ENCODE measurements around the gene ALG8.
"Not testable (repeated sequence)": the region's sequence is repeated elsewhere in the genome, so short reads cannot be mapped to it uniquely, and the experiment has no call there.

Gene ALG8

DNA sequence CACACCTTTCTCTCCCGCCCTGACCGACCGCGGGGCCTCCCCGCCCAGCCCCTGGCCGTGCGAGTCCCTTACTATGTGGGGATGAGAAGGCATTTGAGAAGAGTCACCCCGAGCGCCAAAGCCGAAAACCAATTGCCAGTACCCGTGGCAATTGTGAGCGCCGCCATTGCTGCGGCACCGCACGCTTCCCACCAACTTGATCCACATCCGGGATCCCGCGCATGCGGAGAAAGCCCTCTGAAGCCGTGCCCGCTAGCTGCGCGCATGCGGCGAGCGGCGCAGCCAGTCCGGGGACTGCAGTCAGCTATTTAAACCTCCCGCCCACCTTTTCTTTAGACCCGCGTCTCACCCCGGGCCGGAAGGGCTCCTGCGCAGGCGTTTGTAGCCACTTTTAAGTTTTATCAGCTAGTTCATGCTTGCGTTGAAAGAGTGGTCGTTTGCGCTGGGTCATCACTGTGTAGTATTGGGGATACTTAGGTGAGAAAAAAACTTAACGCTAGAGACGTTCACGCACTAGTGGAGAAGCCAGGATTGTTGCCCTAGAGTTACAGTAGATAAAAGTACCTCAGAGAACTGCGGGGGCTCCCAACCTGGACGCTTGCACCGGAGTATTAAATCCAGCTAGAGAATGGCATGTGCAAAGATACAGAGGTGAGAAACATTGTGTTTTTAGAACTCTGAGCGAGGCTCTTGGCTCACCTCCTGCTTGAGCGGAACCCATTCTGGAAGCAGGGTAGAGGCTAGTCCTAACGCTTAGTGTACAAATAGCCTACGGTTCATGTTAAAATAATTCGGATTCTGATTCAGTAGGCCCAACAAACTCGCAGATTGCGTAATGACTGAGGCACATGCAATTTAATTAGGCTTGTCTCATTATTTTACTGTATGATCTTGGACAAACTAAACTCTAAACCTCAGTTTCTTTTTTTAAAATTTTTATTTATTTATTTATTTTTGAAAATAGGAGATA is at the start of gene ALG8:
TSS of gene ALG8 (minus strand) at position 205 of the 970 bp plus-strand sequence. CDS start at position 167, 38 bp downstream.
- peak; percentile 97 for DNase-seq (ENCODE audit: low read depth)

DNA sequence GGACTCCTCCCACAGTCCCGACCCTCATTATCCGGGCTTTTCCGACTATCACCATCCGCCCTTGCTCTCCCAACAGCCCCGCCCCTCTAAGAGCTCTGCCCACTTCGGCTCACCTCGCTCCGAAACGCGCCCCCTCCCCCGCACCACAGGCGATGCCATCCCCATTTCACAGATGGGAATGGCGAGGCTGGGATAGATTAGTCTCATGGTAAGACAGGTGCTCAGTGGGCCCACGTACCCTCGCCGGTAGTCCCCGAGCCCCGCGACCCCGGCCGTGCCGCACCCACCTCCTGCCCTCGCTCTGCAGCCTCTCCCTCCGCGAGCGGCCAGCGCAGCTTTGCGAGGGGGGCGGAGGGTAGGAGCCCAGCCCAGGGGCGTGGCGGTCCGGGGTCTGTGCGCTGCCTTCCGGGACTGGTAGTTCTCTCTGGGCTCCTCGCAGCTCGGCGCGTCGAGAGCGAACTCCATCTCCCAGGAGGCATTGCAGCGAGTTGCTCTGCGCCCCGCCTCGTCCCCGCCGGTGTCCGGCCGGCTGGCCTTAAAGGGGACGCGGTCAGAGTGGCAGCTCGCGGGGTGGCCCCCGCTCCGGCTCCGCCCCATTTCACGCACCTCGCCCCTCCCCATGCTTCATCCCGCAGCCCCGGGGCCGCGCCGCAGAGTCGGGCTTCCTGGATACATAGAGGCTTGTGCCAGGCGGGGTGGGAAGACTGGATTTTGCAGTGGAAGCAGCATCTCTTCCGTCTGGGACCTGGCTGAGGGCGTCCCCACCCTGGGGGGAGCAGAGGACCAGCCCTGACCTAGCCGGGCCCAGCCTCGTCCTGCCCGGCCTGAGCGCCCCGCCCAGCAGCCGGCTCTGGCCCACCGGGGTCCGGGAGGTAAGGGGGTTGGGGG is 49.1 kb upstream of the ALG8 start, which contains the start of the genes KCTD21 and USP35:
TSS of gene KCTD21 (minus strand) at position 341 of the 888 bp plus-strand sequence. CDS start 14,072 bp downstream, outside the sequence.
TSS of gene USP35 (plus strand) at position 634 of the 888 bp plus-strand sequence. CDS start 7,327 bp downstream, outside the sequence.
- DNase-seq (ENCODE audit: low read depth), result peak; percentile 84

DNA sequence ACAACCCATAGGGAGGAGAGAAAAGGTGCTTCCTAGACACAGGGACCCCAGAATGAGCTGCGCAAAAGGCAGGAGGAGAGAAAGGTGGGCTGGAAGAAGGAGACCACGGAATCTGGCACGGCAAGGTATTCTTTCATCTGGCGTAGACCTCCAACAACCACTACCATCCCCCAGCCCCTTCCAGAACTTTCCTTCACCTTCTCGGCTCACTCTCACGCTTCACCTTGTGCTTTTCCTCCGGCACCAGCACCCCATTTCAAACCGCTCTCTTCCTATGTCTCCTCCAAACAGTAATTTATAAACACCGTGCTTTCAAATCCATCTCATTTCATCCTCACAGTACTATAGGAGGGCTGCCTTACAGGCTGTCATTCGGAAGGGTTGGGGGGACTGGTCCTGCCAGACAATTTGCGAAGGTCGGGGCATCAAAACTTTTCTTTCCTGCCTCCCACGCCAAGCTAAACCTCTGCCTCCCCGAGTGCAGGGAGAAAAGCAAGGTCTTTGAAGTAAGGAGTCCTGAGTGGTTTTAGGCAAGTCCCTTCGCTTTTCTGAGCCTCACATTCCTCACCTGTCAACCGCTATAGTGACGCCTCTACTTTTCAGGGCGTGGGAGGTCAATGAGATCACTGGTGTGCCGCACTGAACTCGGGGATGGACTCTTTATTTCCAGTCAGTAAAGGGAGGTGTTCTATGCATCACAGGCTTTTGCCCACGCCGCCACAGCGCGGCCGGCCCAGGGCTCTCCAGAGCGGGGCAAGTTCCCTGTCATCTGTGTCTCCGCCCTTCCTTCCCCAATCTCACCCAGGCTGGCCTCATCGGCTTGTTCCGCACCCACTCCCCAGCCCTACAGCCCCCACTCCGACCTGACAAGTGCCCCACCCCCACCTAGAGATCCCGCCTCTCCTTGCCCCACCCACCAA is 48.2 kb upstream of the ALG8 start:
- DNase-seq (ENCODE audit: low read depth), result peak; percentile 74

DNA sequence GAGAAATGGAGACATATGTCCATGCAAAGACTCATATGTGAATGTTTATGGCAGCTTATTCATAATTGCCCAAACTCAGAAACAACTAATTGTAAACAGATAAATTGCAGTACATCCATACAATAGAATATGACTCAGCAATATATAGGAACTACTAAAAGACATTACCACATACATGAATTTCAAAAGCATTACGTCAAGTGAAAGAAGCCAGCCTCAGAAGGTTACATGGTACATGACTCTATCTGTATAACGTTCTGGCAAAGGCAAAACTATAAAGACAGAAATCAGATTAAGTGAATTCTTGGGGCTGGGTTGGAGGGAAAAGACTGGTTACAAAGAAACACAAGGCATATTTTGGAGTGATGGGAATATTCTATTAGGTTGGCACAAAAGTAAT is 41.8 kb upstream of the ALG8 start:
- no peak for DNase-seq (ENCODE audit: low read depth)

DNA sequence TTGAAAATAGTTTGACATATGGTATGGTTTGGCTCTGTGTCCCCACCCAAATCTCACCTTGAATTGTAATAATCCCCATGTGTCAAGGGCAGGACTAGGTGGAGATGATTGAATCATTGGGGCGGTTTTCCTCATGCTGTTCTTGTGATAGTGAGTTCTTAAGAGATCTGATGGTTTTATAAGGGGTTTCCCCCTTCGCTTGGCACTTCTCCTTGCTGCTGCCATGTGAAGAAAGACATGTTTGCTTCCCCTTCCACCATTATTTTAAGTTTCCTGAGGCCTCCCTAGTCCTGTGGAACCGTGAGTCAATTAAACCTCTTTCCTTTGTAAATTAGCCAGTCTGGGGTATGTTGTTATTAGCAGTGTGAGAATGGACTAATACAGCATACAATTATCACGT is 41.3 kb upstream of the ALG8 start:
- no peak for DNase-seq (ENCODE audit: low read depth)

DNA sequence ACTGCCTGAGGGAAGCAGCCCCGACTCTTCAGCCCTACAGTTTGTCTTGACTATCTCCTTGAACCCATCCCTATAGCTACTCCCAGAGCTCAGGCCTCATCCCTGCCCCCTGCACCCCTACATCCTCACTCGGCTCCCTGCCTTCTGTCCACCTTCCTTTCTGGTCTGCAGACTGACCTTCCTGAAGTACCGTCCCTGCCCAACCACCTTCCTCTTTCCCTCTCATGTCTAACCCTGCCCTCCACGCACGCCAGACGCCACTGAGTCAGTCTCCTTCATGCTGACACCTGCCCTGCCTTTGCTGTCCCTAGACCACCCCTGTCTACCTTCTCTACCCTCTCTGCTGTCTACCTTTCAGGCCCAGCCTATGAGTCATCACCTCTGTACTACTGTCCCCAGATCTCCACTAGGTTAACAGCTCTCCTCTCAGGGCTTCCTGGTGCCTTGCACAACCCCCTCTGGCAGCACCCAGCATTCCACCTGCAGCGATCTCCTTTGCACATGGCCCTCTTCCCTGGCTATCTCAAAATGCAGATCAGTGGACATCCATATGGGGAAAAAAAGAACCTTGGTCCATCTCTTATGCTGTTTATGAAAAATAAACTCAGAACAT is 40.1 kb upstream of the ALG8 start:
- DNase-seq (ENCODE audit: low read depth), result no peak

DNA sequence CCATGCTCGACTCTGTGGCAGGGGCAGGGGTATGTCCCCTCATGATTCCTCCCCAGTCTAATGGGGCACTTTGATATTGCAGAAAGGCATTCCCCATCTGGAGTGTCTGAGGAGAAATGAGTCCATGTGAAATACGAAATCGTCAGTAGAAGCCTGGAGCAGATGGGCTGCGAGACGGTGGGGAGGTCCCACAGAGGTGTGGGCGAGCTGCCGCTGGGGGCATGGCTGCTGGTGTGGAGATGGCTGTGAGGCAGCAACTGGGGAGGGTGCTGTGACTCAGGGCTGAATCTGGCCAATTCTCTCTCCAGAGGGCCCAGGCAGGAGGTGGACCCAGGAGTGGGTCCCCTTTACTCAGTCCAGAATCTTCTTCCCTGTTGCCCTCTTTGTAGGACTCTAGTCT is 37.8 kb upstream of the ALG8 start:
- DNase-seq (ENCODE audit: low read depth), result no peak

DNA sequence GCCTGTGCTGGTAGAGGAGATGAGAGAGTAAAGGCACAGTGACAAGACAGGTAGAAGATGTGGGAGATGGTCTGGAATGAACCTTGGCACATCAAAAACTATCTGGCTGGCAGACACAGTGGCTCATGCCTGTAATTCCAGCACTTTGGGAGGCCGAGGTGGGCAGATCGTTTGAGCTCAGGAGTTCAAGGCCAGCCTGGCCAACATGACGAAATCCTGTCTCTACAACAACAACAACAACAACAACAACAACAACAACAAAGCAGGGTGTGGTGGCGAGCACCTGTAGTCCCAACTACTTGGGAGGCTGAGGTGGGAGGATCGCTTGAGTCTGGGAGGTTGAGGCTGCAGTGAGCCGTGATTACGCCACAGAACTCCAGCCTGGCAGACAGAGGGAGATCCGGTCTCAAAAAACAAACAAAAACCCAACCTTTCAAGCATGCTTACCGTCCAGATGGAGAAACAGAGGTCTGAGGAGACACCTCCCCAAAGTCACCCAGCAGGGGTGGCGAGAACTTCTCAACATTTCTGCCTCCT is 37.2 kb upstream of the ALG8 start:
- DNase-seq (ENCODE audit: low read depth), result no peak

DNA sequence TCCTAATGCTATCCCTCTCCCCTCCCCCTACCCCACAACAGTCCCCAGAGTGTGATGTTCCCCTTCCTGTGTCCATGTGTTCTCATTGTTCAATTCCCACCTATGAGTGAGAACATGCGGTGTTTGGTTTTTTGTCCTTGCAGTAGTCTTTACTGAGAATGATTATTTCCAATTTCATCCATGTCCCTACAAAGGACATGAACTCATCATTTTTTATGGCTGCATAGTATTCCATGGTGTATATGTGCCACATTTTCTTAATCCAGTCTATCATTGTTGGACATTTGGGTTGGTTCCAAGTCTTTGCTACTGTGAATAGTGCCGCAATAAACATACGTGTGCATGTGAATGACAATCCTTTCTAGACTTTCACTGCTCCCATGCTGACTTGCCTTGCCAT is 36.4 kb upstream of the ALG8 start:
- not testable (repeated sequence) for DNase-seq (ENCODE audit: low read depth)

DNA sequence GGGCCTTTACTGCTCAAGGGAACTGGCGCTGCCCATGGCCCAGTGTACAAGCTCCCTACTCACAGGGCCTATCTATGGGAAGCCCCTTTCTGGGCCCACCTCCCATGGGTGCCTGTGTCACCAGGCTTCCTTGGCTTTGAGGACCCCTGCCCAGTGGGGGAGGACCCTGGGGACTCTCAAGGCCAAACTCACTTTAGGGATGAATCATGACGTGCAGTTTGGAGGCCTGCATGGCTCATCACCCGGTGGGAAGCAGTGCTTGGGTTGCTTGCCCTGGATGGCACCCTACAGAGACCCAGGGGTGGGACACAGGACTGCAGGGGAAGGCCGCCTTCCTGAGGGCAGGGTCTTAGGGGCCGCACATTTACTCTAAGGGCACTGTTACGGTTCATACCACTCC is 32.5 kb upstream of the ALG8 start:
- DNase-seq (ENCODE audit: low read depth), result no peak

DNA sequence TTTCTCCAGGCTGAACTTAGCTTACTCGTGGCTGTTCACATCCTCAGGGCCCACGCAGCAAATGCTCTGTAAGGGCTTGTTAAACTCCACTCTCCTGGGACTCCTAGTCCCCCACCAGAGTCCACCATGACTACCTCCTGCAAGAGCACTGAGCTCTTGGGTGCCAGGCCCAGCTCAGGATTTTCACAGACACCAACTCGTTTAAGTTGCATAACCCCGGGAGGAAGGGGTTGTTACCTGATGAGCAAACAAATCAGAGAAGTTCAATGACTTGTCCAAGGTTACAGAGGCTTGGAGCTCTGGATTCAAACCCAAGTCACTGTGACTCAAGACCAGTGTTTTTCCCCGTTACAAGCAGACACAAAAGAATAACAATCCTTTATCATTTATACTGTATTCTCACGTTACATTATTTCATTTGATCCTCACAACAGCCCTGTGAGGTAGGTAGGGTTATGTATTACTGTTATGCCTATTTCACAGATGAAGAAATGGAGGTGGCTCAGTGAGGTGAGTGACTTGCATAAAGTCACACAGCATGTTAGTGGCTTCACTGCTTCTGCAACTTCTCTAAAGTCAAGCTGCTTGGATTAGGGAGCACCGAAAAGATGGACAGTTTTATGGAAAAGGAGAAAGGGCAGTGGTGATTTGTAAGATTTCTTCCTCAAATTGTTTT is 31.6 kb upstream of the ALG8 start:
- no peak for DNase-seq (ENCODE audit: low read depth)

DNA sequence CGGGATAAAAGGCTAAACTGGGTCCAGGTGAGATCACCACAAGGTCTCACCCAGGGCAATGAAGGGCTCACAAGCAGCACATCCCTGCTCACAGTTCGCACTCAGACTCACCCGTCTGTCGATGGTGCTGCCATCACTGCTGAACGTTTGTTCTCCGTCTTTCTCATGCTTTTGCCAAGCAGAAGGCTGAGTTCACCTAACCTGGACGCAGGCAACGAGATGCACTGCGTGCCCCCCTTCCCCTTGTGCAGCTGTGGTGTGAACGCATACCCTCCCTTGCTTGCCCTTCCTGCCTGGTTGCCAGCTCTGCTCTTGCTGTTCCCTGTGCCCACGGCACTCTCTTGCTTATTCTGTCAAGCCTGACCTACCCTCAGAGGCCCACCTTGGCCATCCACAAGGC is 31.0 kb upstream of the ALG8 start:
- no peak for DNase-seq (ENCODE audit: low read depth)

DNA sequence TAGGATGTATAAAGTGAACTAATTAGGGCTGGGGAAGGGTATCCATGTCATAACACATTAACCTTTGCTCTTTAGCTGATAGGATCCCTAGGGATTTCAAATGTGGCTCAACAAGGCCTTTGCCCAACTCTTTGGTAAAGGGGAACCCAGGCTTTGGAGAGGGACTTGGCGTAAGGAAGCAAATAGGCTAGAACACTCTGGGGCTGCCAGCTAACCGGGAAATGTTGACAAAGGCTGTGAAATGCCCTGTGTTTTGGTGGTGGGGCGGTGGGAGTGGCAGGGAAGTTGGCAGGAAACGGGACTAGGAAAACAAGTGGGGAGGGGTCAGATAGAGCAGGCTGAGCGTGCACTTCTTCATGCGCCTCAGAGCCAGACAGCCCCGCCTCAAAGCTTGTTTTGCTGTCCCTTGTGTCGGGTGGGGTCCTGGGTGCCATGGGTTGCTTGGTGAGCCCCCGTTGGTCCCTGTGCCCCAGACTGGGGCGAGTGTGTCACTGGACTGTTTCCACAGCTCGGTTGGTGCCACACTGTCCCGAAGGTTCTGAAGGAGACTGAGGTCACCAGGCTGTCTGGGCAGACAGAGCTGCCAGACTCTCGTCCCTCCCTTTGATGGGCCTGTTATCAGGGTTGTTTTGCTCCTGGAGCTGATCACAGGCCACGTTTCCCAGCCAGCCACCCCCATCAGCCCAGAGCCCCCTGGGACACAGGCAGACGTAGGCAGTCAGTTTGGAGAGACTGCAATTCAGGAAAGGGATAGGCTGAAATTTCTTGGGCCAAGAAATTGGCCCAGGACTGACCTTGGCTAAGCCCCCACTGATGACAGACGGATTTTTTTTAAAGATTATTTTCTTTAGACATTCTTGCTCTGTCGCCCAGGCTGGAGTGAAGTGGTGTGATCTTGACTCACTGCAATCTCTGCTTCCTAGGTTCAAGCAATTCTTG is 29.4 kb upstream of the ALG8 start:
- DNase-seq (ENCODE audit: low read depth), result no peak

DNA sequence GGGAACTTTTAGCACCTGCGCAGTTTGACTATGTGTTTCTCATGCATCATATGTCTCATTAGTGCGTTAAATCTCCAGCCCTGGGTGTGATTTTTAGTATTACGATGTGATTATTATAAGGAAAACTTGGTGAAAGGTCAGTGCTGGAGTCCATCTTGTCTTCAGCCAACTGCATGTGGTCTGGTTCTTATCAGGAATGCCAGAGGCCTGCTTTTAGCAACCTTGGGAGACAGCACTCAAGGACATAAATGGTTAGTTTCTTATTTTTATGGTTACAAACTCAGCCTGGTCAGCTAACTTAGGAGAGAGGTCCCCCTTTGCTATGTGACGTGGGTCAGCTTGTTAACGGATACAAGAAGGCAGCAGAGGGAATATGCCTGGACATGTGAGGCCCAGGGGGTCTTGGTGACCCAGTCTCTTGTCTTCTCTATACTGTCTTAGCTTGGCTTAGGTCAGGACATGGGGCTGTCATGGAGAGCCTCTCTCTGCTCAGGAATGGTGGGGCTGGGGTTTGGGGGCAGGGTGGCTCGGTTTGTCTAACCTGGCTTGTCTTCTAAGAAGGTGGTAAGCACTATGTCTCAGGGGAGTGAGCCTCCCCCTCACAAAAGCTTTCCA is 27.5 kb upstream of the ALG8 start:
- no peak for DNase-seq (ENCODE audit: low read depth)

DNA sequence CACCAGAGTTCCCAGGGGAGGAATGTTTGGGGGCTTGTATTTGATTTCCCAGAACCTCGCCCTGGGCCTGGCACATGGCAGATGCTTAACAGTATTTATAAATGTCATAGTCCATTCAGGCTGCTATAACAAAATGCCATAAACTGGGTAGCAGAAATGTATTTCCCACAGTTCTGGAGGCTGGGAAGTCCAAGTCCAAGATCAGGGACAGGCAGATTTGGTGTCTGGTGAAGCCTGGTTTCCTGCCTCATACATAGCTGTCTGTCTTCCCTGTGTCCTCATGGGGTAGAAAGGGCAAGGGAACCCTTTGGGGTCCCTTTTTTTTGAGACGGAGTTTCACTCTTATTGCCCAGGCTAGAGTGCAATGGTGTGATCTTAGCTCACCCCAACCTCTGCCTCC is 25.0 kb upstream of the ALG8 start:
- no peak for DNase-seq (ENCODE audit: low read depth)

DNA sequence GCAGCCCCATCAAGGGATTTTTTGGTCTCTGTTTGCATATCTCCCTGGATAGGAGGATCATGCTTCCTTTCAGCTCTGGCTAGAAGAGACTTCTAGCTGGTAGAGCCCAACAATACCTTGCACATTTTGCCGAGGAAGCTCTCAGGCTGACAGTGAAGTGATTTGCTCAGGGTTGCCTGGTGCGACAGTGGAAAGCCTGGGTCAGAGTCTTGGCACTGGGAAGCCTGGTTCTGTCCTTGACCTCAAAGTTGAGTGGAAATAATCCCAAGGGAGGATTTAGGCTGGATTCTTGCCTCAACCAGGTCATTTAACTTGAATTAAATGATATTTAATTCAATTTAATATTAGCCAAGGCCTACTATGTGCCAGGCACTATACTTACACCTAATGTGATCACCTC is 24.4 kb upstream of the ALG8 start:
- no peak for DNase-seq (ENCODE audit: low read depth)

DNA sequence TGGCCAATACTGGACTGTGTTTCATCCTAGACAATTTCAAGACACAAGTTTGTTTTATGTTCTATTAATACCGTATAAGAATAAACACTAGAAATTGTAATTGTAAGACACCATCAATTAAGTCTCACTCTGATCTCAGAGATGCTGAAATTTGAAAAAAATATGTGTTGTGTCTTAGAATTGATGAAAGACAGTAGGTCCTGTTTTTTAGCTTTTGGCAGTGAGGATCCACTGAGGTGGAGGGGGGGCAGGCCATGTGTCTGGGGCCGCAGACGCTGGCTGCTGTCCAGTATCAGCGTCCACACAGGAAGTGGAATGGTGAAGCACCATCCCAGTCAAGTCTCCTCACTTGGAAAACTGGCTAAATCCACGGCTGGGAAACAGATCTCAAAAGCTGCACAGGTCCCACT is 22.5 kb upstream of the ALG8 start:
- no peak for DNase-seq (ENCODE audit: low read depth)

DNA sequence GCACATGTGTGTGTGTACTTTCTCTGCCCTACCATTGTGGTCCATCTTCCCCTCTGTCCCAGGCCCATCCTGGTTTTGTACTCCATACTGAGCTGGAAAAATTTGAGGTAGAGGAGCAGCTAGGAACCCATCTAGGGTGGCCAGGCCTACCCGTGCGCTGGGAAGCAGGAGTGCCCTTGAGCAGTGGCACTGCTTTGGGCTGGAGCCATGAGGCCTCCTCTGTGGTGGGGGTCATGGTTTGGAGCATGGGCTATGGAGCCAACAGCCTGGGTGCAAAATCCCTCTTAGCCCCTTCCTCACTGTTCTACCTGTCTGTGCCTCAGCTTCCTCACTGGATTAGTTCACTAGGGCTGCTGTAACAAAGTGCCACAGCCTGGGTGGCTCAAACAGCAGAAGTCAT is 21.9 kb upstream of the ALG8 start:
- DNase-seq (ENCODE audit: low read depth), result no peak

DNA sequence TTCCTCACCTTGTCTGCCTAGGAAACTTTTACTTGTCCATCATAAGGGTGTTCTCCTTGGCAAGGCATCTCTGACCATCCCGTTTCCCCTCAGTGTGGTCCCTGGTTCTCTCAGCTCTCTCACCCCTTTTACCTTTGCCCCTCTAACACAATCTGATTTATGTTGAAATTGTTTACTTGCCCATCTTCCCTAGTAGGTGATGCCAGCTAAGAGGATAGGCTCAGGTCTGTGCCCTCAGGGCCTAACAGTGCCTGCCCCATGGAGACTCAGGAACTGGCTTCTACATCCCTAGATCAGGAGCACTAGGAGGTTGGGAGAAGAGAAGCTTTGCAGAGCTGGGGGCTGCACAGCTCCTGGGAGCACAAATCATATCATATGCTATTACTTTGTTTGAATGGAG is 21.1 kb upstream of the ALG8 start:
- no peak for DNase-seq (ENCODE audit: low read depth)
